Retinal pigment epithelial cell (primary cell): ENCODE measurements around the gene PRMT1.

Experiments
- DNase-seq: peaks from one replicate; pipeline ENCODE4 v3.0.0-alpha.2; 2010; ENCODE audit warnings: low read depth
- H3K4me3 ChIP-seq: 2 replicates; pipeline ENCODE4 v1.5.1; 2011; ENCODE audit warnings: mild to moderate bottlenecking, low read length, control low read depth, moderate library complexity
- CTCF ChIP-seq: conservative IDR thresholded peaks from 2 replicates; pipeline ENCODE4 v1.5.1; 2011; ENCODE audit warnings: low read depth, low read length, control low read depth, inconsistent platforms

PRMT1 gene

GRCh38 chr19:49664171-49665035 lies 12.7 kb upstream of the PRMT1 start:
- peak; percentile 3 for TF ChIP-seq CTCF
- peak overlapping the region; percentile 88 for H3K4me3 ChIP-seq
- DNase-seq = peak; percentile 38

GRCh38 chr19:49665036-49665350 lies 12.1 kb upstream of the PRMT1 start:
- DNase-seq = no peak
- peak overlapping the region; percentile 88 for H3K4me3 ChIP-seq
- no peak for TF ChIP-seq CTCF

- DNase-seq = peak; percentile 76
- H3K4me3 ChIP-seq = peak within 1 kb of the TSS; percentile 88
- no peak for TF ChIP-seq CTCF
These were observed 11.5 kb upstream of the PRMT1 start, which contains the start of the genes BCL2L12 and IRF3 for GRCh38 chr19:49665351-49666119. Gene BCL2L12 (plus strand): TSS chr19:49665933. CDS start chr19:49666693, 760 bp downstream. Gene IRF3 (minus strand): TSS chr19:49665857. CDS start chr19:49664838, 1,019 bp downstream.

- peak; percentile 11 for TF ChIP-seq CTCF
- no peak for DNase-seq
- peak overlapping the region; percentile 88 for H3K4me3 ChIP-seq
These were observed 11.0 kb upstream of the PRMT1 start for GRCh38 chr19:49666120-49666444.

GRCh38 chr19:49667473-49667872 lies 9.6 kb upstream of the PRMT1 start:
- H3K4me3 ChIP-seq = no peak overlapping the region
- no peak for TF ChIP-seq CTCF
- no peak for DNase-seq

GRCh38 chr19:49669516-49669915 lies 7.6 kb upstream of the PRMT1 start:
- DNase-seq = no peak
- H3K4me3 ChIP-seq = no peak overlapping the region
- TF ChIP-seq CTCF = no peak
